GM21529 (cell line): Measurements from ENCODE around the gene C1QTNF5.

Experiments used
- ATAC-seq: cut with Tn5 transposase; IDR thresholded peaks from one replicate; pipeline ENCODE4 v1.9.1; 2021; ENCODE audit not compliant: unreplicated experiment

The C1QTNF5 gene

DNA sequence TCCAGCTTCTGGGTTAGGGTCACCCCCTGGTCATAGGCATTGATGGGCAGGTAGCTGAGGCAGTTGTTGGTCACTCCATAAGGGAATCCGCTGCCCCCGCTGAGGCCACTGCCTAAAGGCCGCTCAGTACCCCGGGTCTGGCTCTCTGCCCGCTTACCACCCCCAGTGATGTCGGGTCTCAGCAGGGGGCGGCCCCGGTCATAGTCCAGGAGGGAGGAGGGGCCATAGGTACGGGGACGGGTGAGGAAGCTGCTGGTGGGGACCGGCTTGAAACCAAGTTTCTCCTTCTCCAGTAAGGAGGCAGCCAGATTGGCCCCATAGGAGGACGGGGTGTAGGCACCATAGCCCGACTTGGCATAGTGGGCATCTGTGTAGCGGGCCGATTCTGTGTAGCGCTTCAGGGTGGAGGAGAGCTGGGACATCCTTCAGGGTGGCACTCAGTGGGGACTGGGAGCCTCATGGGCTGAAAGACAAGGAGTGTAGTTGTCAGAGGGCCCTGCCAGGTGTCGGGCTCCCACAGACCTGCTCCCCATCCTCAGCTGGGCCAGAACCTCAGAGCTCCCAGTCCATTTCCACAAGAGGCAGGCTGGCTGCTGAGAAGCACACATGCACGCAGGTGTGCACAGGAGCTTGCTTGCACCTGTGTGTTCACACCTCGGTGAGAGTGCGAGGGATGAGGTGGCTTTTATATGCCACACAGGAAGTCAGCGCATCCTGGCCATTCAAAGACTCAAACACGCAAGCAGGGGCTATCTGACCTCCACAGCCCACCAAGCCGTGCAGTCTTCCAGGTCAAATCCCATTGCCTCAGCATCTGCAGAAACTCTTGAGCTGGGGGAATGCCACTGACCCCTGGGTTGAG is 32.6 kb upstream of the C1QTNF5 start:
- ATAC-seq, result no peak

DNA sequence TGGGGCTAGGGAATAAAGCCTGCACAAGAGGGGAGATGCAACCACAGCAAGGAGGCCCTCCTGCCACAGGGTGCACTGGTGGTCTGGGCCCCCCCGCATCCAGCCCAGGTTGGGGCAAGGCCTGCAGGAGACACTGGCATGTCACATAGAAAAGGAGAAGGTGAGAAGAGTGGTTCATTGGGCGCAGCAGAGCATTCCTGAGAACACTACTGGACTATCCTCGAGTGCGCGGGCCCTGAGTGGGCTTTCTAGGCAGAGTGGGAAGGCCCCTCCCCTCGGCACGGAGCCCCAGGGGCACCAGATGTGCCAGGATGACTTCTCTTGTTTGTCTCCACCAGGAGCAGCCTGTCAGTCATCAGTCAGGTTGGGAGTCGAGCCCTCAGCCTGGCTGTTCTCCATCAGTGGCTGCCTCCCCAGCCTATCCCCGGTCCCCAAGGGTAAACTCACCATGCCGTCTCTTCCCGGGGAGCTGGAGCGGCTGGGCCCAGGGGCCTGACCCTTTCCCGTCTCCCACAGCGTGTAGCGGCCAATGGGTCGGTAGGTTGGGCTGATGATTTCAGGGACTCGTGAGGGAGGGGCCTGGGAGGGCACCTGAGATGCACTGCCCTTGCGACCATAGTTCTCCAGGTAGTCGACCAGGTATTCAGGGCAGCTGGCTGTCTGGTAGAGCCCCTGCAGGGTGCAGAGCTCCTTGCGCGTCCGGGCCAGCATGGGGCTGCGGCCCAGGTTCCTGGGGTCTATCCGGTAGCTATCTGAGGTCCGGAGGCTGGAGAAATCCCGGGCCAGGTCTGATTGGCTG is 31.8 kb upstream of the C1QTNF5 start:
- ATAC-seq, result no peak

DNA sequence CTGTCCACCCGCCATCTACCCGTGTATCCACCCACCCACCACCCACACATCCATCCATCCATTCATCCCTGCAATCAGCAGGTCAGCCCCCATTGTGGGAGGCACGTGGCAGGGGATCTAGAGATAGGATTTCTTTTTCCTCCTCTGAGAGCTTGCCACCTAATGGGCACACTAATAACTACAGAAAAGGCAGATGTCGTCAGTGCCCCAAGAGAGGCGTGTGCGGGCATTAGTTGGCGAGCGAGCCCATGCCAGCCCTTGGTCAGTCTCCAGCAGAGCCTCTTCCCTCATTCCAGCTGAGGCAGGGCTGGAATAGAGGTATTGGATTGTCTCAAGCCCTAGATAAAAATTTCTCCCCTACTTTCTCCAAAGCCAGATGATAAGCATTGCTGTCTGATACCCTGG is 31.1 kb upstream of the C1QTNF5 start:
- ATAC-seq, result no peak

DNA sequence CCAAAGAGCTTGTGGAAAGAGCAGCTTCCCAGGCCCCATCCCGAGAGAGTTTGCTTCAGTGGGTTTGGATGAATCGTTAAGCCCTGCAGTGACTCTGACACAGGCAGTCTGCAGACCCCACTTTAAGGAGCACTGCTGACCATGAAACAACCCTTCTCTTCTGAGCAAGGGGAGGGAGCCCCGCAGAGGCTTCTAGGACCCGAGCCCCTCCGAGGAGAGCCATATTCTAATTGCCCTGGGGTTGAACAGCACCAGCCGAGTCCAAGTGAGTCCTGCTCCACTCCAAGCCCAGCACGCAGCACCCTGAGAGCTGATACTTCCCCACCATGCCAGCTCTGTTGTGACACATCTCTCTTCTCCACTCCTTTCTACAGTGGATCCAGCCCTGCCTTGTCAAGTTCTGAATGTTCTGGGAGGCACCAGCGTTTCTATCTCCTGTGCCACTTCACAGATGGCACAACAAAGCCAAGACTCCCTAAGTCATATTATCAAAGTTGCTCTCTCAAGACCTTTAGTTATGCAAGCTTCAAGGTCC is 30.5 kb upstream of the C1QTNF5 start:
- ATAC-seq, result no peak

DNA sequence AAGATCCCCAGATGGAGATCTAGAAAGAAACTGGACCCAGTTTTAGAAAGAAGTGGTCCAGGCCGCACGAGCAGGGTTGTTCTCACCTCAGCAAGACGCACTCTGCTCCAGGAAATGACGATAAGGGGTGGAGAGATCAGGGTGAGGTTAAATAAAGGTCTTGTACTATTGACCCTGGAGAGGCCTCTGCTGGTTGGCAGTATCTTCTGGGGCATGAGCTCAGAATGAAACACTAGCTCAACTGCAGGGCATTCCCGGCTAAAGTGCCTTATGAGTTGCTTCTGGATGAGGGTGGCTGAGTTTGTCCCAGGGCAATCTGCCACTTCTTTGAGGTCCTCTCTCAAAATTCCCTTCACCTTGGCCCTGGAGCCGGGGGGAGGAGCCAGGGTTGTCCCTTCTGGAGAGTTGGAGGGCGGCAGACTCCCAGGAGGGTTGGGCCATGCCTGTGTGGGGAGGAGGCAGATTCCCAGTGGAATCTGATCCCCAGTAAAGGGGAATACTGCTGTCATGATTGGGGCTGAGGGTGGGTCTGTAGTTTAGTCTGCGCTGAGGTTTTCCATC is 29.9 kb upstream of the C1QTNF5 start:
- no peak for ATAC-seq

DNA sequence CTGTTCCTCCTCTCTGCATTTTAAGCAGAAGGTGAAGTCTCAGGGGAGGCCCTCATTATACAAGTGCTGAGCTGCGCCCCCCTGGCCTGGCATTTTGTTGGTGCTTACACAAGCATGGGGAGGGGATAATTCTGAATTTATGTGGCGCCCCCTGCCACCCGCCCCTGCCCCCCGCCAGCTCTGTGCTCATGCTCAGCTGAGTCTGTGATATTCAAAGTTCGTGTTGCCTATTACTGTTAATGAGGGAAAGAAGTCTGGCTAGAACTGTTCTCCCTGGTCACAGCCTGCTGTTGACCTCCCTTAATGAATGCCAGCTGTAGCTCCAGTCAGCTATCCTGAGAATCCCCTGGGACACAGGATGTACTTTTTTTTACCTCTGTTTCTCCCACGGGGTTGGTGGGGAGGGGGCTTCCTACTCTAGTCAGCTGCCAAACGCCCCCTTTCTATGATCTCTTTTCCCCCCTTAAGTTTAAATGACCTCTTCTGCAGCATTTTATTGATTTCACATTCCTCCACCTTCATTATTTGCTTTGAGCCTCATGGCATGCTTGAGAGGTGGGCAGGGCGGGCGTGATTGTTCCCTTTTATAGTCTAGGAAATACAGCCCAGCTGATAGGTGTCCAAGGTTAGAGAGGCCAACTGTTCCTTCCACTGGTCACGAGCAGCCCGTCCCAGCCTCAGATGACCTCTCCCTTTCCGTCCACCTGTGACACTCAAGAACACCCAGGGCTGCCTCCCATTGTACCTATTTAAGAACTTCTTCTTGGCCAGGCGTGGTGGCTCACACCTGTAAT is 28.6 kb upstream of the C1QTNF5 start:
- ATAC-seq, result no peak

DNA sequence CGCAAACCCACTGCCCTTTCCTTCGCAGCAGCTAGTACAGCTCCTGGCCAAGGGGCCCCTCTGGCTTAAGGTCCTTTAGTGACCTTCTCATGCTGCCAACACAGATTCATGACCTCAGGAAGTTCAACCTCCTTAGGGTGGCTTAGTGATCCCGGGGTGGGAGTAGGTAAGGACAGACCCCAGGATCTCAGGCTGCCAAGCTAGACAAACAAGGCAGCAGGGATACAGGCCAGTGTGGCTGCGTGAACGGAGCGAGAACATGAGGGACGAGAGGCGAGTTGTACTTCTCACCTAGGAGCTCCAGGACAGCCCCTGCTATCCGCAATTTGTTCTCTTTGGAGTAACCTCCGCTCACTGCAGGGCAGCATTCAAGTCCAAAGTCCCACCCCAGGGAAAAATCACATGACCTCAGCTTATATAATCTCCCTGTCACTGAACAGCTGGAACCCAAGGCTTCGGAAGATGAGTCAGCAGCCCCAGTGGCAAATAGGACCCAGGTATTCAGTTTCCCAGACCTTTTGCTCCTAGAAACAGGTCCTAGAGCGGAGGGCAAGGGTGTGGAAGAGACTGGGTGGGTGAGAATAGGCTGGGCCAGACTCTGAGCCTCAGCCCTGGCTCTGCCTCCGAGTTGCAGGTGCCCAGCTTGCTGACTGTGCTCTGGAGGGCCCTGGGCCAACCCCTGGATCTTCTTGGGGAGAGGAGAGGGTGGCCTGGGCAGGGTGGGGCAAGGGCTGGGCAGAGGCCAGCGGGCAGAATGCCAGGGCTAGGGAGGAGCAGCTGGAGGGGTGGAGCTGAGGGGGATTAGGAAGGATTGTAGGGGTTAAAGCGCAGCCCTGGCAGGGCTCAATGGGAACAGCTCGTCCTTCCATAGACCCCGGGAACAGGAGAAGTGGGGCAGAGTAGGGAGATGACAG is 27.7 kb upstream of the C1QTNF5 start:
- no peak for ATAC-seq

DNA sequence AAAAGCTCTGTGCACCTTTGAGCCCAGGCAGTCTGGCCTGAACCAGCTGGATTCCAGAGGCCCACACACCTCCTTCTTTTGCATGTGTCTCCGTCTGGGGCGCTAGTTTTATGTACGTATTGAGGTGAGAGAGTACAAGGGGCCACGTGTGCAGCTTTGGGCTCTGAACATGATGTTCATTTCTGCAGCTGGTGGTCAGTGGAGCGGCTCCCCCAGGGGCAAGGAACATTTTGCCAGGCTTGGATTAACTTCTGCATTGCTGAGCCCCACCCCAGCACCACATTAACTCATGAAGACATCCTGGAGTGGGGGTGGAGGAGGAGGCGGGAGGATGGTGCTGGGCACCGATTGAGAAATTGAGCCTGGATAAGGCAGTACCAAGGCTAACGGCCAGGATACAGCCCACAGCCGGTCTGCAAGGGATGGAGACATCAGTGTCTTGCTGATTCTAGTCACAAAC is 27.0 kb upstream of the C1QTNF5 start:
- no peak for ATAC-seq

DNA sequence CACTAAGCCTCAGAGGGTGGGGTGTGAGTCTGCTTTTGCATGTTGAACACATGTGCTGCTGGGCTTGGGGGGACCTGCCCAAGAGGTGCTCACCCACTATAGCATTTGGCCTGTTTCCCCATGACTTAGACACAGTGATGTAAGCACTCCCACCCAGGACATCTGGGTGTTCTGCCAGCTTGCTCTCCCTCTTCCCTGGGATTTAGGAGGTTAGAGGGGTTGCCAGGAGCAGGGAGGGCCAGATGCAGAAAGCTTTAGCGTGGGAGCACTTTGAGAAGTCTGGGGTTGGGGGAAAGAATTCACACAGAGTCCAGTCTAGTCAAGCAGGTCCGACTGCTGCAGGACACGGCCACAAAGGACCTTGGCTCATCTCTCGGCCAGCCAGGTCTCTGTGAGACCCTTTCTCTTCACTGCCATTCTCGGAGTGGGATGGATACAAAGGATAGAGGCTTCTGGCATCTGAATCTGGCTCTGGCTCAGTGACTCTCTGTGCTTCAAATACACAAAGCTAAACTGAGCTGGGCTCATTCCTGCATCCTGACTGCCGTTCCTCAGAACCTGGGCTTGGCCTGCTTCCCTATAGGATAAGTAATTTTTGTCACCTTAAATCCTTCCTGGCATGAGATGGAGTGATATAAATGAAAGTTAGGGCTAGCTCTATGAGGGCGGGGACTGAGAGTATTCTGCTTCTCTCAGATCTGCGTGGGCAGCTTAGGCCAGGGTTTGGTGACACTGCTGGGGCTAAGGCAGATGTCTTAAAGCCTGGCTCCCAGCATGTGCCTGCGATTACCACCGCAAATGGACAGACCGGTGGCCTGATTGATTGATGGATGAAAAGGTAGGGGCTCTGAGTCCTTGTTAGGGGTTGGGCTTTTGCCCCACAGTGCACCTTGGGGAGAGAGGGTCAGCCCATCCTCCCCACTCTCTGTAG is 26.3 kb upstream of the C1QTNF5 start:
- ATAC-seq, result no peak

DNA sequence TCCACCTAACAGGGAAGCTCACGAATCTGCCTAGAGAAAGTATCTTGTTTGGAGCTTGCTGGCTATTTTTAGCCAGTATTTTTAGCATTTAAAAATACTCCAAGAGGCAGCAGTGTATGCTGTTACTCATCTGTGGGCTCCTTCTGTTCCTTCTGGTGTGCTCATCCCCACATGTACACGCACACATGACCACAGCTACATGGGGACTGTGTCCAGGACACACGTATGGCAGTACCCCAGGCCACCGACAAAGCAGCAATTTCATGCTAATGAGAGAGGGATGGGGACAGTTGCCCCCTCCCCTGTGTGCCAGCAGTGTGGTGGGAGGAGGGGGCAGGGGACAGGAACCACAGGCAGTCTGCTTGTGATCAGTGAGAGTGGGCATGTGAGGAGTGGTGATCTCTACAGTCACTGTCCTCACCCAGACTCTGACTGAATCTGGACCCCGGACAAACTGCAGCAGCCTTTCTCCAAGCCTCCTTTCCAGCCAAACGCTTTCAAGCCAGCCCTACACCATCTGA is 24.4 kb upstream of the C1QTNF5 start:
- no peak for ATAC-seq

DNA sequence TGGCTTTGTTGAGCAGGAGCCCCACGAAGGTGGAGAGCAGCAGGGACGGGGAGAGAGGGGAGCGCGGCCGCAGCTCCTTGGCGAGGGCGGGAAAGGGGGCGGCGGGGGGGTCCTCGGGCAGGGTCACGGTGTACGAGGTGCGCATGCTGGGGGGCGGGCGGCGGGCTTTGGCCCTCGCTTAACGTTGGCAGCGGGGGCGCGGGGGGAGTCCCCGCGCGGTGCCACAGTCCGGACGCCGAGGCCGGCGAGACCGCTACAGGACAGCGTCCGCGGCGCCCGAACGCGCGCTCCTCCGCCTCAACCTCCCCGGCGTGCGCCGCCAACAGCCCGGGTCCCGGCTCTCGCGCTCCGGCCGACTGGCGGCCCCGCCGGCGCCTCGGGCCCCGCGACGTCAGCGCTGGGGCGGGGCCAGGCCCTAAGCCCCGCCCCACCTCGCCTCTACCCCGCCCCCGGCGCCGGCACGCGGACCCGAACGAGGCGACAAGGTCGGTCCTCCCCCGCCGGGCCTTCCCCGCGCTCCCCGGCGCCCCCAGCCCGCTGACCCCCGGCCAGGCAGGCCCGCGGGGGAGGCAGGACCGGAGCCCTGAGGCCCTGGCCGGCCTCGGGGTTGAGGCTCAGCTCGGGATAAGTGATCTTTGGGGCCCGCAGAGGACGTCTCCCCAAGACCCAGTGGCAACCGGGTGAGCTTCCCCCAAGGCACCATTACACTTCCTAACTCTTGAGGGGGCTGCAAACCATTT is 23.3 kb upstream of the C1QTNF5 start:
- ATAC-seq, result no peak

DNA sequence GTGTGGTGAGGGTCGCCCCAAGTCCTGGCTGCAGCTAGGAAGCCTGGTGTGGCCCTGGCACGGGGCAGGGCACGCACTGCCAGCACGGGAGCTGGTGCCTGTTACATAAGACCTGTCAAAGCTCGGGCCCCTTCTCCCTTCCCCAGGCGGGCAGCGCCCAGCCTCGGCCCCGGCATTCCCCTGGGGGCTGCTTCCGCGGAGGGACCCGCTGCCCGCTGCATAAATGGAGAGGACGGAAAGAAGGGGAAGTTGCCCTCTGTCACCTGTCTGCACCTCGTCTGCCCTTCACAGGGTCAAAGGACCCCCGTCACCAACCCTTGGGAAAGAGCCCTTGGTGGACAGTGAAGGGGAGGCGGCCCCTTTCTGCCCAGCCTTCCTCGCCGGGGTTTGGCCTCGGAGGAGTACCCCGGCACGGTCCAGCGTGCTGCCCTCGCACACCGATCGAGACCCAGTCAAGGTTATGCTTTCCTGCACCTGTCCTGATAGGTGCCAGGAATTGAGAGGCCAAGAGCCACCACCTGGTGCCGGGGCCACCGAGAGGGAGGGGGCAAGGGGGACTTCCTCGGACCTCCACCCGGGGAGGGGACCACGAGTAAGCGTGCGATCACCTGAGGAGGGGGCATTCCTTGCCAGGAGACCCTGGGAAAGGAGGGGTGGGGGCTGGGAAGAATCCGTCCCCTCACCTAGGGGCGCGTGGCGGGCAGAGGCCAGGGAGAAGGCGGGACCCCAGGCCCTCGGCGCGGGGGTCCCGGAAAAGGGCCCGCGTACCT is 22.6 kb upstream of the C1QTNF5 start:
- ATAC-seq, result no peak

DNA sequence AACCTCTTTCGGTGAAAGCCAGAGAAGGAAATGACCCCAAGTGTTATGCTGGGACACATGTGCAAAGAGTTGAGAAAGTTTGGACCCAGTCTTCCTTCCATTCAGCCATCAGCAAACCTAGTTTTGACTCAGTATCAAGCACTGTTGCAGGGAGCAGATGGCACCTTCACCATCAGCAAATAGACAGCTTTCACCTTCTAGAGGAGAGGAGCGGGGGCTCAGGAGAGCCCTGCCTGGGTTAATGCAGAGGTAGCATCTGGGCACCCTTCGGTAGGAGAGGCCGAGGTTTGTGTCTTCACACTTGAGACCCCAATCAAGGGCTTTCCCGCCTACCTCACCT is 22.0 kb upstream of the C1QTNF5 start:
- ATAC-seq, result no peak

DNA sequence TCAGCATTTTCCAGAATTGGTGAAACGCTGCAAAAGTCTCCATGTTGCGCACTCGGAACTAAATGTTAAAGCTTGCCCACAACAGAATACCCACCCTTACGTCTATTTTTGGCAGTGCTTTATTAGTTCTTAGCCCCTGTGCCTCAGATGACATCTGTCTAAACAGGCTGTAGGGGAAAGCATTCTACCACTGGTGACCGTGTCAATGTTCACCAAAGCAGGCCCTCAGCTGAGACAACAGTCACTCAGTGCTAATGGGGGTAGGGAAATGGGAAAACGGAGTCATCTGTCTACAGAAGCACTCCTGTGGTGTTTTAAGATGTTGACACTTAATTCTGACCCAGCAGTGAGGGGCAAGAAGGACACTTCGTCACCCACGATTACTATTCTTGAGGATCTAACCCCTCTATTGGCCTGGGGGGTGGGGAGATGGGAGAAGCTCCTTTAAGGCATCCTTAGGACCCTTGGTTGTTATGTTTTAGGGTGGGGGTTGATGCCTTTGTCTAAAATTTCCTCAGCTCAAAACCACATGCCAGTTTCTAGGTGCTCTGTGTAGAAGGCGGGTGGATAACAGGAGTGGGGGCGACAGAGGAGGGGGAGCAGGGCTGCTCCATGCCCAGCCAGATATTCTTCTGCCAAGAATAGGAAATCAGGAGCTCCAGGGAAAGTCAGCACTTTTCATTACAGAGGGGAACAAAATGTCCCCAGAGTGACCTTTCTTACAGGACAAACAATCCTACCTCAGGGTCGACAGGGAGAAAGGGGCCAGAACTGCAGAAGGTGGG is 21.4 kb upstream of the C1QTNF5 start:
- ATAC-seq, result no peak

DNA sequence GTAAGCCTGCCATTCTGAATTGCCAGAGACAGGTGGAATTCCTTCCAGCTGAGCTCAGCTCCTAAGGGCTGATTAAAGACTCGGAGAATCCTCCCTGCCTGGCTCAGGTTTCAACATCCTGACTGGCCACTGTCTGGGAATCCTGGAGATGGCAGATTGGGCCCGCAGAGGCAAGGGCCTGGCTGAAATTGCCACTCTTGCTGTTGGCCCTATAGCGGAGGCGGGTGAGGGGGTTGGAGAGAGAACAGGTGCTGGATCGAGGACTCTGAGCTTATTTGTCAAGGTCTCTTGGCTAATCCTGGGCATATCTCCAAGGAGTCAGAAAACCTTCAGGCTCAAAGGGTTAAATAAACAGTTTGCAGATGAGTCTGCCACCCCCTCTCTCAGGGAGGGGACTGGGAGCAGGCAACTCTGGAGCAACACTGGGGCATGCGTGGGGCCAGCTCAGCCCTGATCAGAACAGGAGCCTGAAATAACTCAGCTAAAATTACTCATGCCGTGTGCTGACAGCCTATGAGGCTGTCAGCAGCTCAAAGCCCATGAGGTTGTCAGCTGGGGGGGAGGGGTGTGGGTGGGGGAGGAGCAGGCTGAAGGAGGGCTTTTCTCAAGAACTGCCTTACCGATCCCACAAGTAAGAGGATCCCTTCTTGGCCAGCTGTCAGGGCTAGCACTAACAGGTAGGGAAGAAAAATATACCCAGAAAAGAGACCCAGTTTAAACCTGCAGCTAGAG is 20.5 kb upstream of the C1QTNF5 start:
- ATAC-seq, result no peak
